ENCODE measurements around the gene GPATCH1. TPM values are rescaled to one million over a fixed set of nuclear protein-coding genes. Genes with fewer than 3 reads are reported as not detected.
A peak's percentile ranks its signal among the peaks of the same experiment; 100 is the strongest.

The GPATCH1 gene
- polyA plus RNA-seq, 1 donor from 2014 or later: 7.0 TPM

DNA sequence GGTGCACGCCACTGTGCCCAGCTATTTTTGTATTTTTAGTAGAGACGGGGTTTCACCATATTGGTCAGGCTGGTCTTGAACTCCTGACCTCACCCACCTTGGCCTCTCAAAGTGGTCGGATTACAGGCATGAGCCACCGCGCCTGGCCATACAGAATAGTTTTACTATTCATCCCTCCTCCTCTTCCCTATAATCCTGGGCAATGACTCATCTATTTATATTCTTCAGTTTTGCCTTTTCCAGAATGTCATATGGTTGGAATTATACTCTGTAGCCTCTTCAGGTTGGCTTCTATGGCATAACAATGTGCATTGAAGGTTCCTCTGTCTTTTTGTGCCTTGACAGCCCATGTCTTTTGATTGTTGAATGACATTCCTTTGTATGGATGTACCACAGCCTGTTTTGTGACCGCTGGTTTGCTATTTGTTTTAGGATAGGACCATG, 91.0 kb downstream of the GPATCH1 start:
- Mint-ChIP-seq H3K4me3 (peak overlapping the region in 1 of 4 donors; percentile 41), H3K4me1 (peaks cover 19 to 20% (median 19%) of the 10 kb centered on the region in 3 donors), H3K27me3 (peaks cover 1% of the 10 kb centered on the region), H3K27ac (peak overlapping the region in 1 of 3 donors; percentile 74), H3K9me3 (peaks cover 0 to 12% (median 10%) of the 10 kb centered on the region in 3 donors), H3K36me3 (peaks cover 3% of the 10 kb centered on the region)

DNA sequence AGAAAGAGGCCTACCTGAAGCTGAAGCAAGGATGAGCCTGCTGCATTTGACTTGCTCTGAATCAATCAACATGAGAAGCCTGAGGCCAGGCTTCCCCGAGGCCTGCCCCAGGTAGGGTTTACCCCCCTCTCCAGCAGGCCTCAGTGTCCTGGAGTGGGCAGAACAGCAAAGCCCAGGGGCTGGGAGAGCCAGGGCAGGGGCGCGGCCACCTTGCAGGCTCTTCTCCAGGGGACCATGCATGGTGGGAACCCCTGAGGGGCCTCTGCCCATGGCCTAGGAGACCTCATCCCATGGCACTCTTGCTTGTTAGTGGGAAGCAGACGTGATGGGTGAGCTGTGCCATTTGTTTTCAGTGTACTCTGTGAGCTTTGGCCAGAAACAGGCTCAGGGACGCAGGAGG, 93.2 kb downstream of the GPATCH1 start:
- Mint-ChIP-seq H3K27me3 (peaks cover 1% of the 10 kb centered on the region), H3K4me1 (peaks cover 25 to 30% (median 28%) of the 10 kb centered on the region in 3 donors), H3K36me3 (no peaks in the 10 kb centered on the region), H3K9me3 (peaks cover 0 to 5% (median under 1%) of the 10 kb centered on the region in 3 donors), H3K4me3 (peak overlapping the region in 1 of 4 donors; percentile 94), H3K27ac (peak overlapping the region in 1 of 3 donors; percentile 99)

DNA sequence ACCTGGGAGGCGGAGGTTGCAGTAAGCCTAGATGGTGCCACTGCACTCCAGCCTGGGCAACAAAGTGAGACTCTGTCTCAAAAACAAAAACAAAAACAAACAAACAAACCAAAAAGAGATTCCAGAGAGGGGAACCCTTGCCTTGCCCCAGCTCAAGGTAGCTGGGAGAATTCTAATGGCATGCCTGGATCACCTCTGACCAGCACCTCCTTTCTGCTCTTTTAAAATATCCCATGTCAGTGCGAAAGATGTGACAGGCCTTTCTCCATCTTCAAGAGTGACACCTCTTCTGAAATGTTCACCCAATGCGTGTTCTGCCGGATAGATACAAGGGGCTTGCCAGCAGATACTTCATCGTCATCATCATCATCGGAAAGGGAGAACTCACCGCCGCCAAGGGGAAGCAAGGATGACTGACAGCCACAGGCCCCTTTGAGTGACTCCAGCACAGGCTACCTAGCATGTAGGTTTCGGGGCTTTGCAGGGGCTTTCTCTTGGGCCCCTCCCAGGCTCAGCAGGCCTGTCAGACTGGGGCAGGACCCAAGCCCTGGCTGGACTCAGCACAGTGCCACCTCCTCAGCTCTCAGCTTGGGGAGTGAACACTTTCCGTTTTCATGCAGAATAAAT, 94.3 kb downstream of the GPATCH1 start:
- peaks cover 28 to 30% (median 28%) of the 10 kb centered on the region in 3 donors for H3K4me1 Mint-ChIP-seq
- H3K36me3 Mint-ChIP-seq: no peaks in the 10 kb centered on the region
- H3K27me3 Mint-ChIP-seq: peaks cover 1% of the 10 kb centered on the region
- H3K4me3 Mint-ChIP-seq: peak overlapping the region; percentile 94 to 99 (median 96)
- H3K9me3 Mint-ChIP-seq: peaks cover 0 to 4% (median 0%) of the 10 kb centered on the region in 3 donors
- peak overlapping the region; percentile 27 to 100 (median 99) for H3K27ac Mint-ChIP-seq

DNA sequence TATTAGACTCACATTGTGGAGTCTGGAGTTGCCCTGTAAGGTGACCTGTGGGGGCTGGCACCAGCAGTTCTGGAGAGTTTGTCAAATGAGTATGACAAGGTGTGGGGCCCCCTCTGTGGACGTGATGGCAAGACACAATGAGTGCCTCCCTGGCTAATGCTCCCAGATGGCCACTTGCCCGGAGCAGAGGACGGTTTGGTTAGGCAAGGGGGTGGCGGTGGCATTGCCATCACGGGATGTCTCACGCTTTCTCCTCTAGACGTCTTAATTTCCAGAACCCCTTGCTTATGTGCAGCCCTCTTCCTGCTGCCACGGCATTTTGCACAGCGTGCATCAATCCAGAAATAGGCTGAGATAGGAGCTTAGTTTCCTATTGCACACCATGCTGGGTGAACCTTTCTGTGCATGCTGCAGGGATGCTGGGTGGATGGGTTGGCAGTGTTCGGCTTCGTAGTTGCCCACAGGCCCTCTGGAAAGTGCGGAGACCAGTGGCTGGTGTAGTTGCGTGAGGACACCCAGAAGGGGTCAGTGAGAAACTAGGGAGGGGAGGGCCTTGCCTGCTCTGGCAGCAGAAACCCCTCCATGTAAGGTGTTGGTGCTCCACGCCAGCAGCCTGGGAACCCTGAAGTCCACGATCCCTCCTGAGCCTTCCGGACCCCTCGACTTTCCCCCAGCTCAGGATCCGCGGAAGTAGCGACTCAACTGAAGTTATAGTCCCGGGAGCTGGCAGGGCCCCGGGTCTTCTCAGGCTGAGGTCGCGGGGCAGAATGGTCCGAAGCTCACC, 95.1 kb downstream of the GPATCH1 start:
- Mint-ChIP-seq H3K36me3 (no peaks in the 10 kb centered on the region), H3K4me1 (peaks cover 28 to 30% (median 29%) of the 10 kb centered on the region in 3 donors), H3K27me3 (peaks cover 1% of the 10 kb centered on the region), H3K9me3 (peaks cover 0 to 4% (median 0%) of the 10 kb centered on the region in 3 donors), H3K4me3 (peak overlapping the region; percentile 94 to 99 (median 96)), H3K27ac (peak overlapping the region; percentile 99 to 100 (median 100))

DNA sequence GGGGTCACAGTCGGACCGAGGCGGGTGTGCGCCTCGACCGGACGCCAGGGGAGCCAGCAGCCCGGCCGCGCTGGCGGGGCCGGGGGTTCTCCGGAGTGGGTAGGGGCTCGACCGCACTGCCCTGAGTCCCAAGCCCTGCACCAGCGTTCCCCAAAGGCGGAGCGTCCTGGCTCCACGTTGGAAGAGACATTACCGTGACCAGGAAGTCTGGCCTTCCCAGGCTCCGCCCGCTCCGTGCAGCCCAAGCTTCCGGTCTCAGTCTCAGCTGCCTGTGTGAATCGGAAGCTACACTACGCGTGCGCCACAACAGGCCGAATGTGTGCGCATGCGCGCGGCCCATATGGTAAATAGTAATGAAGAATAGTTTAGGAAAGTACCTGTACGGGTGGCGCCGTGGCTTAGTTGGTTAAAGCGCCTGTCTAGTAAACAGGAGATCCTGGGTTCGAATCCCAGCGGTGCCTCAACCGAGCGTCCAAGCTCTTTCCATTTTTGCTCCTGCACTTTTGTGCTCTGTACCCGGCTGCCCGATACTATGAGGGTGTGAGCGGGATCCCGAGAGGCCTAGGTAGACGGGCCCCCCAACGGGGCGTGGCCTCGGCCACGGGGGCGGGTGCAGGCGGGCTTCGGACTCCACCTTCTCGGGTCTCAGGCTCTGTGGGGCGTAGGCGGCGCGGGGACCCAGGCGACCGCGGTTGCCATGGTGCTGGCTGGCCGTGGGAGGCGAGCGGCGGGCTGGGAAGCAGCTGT, 95.9 kb downstream of the GPATCH1 start:
- H3K36me3 Mint-ChIP-seq: no peaks in the 10 kb centered on the region
- H3K4me1 Mint-ChIP-seq: peaks cover 26 to 30% (median 29%) of the 10 kb centered on the region in 3 donors
- peaks cover 1% of the 10 kb centered on the region for H3K27me3 Mint-ChIP-seq
- H3K27ac Mint-ChIP-seq: peak overlapping the region; percentile 99 to 100 (median 100)
- H3K9me3 Mint-ChIP-seq: peaks cover 0 to 4% (median 0%) of the 10 kb centered on the region in 3 donors
- peak overlapping the region; percentile 94 to 99 (median 96) for H3K4me3 Mint-ChIP-seq

DNA sequence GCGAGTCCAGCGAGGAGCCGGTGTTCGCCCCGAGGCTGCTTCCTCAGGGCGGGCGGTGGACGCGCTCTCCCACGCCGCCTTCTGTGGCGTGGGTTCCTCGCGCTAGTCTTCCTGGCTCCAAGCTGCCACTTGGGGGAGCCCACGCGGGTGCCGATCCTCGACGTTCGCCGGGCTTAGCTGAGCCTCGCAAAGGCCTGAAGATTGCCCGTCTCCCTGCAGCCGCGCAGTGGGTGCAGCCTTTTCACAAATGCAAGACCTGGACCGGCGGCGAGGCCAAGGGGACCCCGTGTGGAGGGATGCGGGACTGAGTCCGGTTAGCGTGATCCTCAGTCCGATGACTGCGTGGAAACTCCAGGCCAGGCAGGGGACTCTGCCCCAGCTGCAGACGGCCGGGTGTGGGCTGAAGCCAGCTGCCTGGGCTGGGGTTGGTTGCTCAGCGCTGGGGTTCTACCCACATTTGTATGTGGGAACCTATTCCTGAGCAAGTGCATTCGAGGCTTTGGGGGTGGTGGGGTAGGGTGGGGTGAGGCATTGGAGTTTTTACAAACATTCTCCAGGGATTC, 96.5 kb downstream of the GPATCH1 start:
- Mint-ChIP-seq H3K36me3 (no peaks in the 10 kb centered on the region), H3K4me1 (peaks cover 24 to 27% (median 24%) of the 10 kb centered on the region in 3 donors), H3K27me3 (peaks cover 1% of the 10 kb centered on the region), H3K9me3 (peaks cover 0 to 4% (median 0%) of the 10 kb centered on the region in 3 donors), H3K27ac (peak overlapping the region; percentile 99 to 100 (median 100)), H3K4me3 (peak overlapping the region; percentile 94 to 99 (median 96))

Other genes with a start within 250 kb of the GPATCH1 start
- not detected for gene SLC7A9, start 211.4 kb upstream of the GPATCH1 start, polyA plus RNA-seq
- 11.8 TPM for gene CEP89, start 109.2 kb upstream of the GPATCH1 start, polyA plus RNA-seq
- gene FAAP24, start 108.9 kb upstream of the GPATCH1 start, polyA plus RNA-seq: 3.5 TPM
- 3.7 TPM for gene RHPN2, start 16.3 kb upstream of the GPATCH1 start, polyA plus RNA-seq
- gene WDR88, start 50.9 kb downstream of the GPATCH1 start, polyA plus RNA-seq: 0.13 TPM
- gene LRP3, start 113.1 kb downstream of the GPATCH1 start, polyA plus RNA-seq: not detected
- gene SLC7A10, start 144.7 kb downstream of the GPATCH1 start, polyA plus RNA-seq: not detected
- gene CEBPA, start 221.4 kb downstream of the GPATCH1 start, polyA plus RNA-seq: 0.15 TPM

Data from IgD-negative memory B cell (primary cell).